ENCODE results near the gene SDF2L1. TPM values are rescaled to one million over a fixed set of nuclear protein-coding genes. Genes with fewer than 3 reads are reported as not detected.

The SDF2L1 gene
- total and polyA plus RNA-seq, 10 of the 15 experiments (the other 5 are each of a cell fraction or from before 2014, with no cell fraction given), result 3.0 to 214 (median 55.5) TPM

DNA sequence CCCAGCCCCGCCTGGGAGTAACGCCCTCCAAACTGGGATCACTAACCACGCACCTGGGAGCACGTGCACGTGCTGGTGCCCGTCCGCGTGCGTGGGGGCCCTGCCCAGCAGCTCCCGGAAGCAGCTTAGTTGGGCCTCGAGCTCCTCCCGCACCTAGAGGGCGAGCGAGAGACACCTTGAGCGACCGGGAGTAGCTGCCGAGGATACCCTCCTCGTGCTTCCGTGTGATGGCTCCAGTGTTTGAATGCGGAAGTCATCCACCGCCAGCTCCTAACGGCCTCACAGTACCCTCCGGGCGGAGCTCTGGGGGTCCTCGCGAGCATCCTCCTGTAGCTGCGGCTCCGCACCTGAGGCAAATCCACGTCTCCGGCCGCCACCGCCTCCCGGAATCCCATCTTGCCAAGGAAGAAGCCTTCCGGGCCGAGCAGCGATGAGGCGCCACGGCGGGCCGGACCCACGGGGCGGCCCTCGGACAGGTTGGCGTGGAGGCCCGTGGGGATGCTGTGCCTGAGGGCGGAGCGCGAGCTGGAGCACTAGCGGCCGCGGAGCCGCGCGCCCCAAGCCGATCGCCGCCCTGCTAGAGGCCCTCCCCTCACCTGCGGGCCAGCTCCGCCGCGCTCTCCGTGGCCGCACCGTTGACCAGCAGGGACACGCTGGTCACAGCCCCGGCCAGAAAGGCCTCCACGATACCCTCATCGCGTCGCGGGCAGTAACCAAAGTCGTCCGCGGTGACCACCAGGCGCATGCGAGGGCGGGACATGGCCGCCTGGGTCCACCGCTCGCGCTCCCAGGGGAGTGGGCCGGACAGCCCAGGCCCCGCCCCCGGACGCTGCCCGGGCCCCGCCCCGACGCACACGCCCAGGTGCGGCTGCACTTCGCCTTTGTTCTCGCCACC lies 12.6 kb upstream of the SDF2L1 start, which contains the start of gene YDJC (continued):
- TF ChIP-seq, protein P1, sequence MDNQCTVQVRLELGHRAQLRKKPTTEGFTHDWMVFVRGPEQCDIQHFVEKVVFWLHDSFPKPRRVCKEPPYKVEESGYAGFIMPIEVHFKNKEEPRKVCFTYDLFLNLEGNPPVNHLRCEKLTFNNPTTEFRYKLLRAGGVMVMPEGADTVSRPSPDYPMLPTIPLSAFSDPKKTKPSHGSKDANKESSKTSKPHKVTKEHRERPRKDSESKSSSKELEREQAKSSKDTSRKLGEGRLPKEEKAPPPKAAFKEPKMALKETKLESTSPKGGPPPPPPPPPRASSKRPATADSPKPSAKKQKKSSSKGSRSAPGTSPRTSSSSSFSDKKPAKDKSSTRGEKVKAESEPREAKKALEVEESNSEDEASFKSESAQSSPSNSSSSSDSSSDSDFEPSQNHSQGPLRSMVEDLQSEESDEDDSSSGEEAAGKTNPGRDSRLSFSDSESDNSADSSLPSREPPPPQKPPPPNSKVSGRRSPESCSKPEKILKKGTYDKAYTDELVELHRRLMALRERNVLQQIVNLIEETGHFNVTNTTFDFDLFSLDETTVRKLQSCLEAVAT (IDR thresholded peaks at IDR 0.05), result peak; percentile 70
- no peak for TF ChIP-seq CHD1 (IDR thresholded peaks at IDR 0.05; ENCODE audit: low read depth, low read length)
- peak; percentile 96 for TF ChIP-seq MEF2B (IDR thresholded peaks at IDR 0.05; ENCODE audit: partially characterized antibody, poor library complexity, severe bottlenecking)
- TF ChIP-seq, protein P2, sequence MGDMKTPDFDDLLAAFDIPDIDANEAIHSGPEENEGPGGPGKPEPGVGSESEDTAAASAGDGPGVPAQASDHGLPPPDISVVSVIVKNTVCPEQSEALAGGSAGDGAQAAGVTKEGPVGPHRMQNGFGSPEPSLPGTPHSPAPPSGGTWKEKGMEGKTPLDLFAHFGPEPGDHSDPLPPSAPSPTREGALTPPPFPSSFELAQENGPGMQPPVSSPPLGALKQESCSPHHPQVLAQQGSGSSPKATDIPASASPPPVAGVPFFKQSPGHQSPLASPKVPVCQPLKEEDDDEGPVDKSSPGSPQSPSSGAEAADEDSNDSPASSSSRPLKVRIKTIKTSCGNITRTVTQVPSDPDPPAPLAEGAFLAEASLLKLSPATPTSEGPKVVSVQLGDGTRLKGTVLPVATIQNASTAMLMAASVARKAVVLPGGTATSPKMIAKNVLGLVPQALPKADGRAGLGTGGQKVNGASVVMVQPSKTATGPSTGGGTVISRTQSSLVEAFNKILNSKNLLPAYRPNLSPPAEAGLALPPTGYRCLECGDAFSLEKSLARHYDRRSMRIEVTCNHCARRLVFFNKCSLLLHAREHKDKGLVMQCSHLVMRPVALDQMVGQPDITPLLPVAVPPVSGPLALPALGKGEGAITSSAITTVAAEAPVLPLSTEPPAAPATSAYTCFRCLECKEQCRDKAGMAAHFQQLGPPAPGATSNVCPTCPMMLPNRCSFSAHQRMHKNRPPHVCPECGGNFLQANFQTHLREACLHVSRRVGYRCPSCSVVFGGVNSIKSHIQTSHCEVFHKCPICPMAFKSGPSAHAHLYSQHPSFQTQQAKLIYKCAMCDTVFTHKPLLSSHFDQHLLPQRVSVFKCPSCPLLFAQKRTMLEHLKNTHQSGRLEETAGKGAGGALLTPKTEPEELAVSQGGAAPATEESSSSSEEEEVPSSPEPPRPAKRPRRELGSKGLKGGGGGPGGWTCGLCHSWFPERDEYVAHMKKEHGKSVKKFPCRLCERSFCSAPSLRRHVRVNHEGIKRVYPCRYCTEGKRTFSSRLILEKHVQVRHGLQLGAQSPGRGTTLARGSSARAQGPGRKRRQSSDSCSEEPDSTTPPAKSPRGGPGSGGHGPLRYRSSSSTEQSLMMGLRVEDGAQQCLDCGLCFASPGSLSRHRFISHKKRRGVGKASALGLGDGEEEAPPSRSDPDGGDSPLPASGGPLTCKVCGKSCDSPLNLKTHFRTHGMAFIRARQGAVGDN (IDR thresholded peaks at IDR 0.05), result peak; percentile 94
- no peak for TF ChIP-seq SIX5 (IDR thresholded peaks at IDR 0.05; ENCODE audit: low read depth, low read length, severe bottlenecking)
- no peak for TF ChIP-seq ATF7 (IDR thresholded peaks at IDR 0.05; ENCODE audit: low read depth)
- TF ChIP-seq MYB (IDR thresholded peaks at IDR 0.05; ENCODE audit: borderline replicate concordance, low read depth, low read length), result 0 out of 2 replicates have a peak, but pooled peaks have one; percentile 15
- TF ChIP-seq USF2 (IDR thresholded peaks at IDR 0.05; ENCODE audit: borderline replicate concordance, low read depth, low read length), result peak; percentile 27
- TF ChIP-seq EZH2 (IDR thresholded peaks at IDR 0.05; ENCODE audit: borderline replicate concordance, control insufficient read depth, low read depth, low read length), result no peak
- peak; percentile 80 for TF ChIP-seq BACH1 (IDR thresholded peaks at IDR 0.05; ENCODE audit: borderline replicate concordance)
- TF ChIP-seq ZNF274 (IDR thresholded peaks at IDR 0.05; ENCODE audit: insufficient read depth, insufficient read length), result no peak
- no peak for TF ChIP-seq ZZZ3 (IDR thresholded peaks at IDR 0.05; ENCODE audit: control insufficient read depth, insufficient read length, low read depth)
- no peak for TF ChIP-seq ZSCAN29 (IDR thresholded peaks at IDR 0.05)
- TF ChIP-seq TAF1 (IDR thresholded peaks at IDR 0.05; ENCODE audit: borderline replicate concordance, low read depth, low read length), result peak; percentile 70
- TF ChIP-seq SRF (IDR thresholded peaks at IDR 0.05; ENCODE audit: low read depth in 2 of 2, low read length in 2 of 2), result peak; percentile 71 to 92
- TF ChIP-seq BHLHE40 (IDR thresholded peaks at IDR 0.05; ENCODE audit: borderline replicate concordance in 1 of 2, low read depth in 2 of 2, low read length in 1 of 2), result peak; percentile 100
- TF ChIP-seq SREBF2 (IDR thresholded peaks at IDR 0.05; ENCODE audit: low read length), result no peak
- TF ChIP-seq POLR2AphosphoS5 (IDR thresholded peaks at IDR 0.05; ENCODE audit: low read length), result peak; percentile 90
- no peak for TF ChIP-seq PML (IDR thresholded peaks at IDR 0.05; ENCODE audit: low read length)
- TF ChIP-seq CREM (IDR thresholded peaks at IDR 0.05; ENCODE audit: low read depth), result peak; percentile 34; the same call in 1 of the 2 replicates
- no peak for TF ChIP-seq ZNF24 (IDR thresholded peaks at IDR 0.05)

All from GM12878 (cell line).